HG03095 (cell line): Measurements from ENCODE around the gene CATSPERD.
A peak's percentile ranks its signal among the peaks of the same experiment; 100 is the strongest.

Experiments
- ATAC-seq: cut with Tn5 transposase; IDR thresholded peaks from one replicate; pipeline ENCODE4 v1.9.1; 2021; ENCODE audit warnings: moderate library complexity; ENCODE audit not compliant: unreplicated experiment

CATSPERD gene

DNA sequence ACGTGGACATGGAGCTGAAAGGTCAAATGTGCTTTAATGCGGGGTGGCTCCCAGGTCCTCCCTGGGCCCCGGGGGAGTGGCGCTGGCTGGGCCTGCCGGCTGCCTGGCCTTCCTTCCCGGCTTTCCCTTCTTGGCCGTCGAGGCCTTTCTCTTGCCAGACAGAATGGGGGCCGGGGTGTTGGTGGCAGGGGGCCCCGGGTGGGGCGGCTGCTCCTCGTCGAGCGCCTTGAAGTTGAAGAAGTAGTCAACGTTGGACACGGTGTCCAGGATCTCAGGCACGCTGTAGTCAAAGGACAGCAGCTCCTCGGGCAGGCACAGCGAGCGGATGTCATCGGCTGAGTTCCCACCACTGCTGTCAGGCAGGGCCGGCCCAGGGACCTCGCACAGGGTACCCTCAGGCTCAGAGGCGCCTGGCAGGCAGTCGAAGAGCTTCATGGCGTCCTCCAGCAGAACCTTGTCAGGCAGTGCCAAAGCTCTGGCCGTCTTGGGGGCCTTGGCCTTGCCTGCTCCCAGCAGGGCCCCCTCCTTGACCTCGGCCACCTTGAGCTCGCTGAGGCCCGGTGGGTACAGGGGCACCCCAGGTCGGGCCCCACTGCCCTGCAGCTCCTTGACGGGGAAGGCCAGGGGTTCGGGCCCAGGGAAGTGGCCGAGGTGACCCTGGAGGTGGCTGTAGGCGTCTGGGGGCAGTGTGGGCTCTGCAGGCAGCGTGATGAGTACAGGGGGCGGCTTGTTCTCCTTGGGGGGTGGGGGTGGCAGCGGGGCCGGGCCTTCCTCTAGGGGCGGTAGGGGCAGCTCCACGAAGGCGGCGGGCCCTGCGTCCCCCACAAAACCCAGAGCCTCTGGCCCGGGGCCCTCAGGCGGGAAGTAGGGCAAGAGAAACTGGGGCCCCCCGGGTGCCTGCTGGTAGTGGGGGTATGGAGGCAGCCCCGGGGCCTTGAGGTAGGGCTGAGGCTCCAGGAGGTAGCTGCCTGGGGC lies 62.8 kb downstream of the CATSPERD start:
- no peak for ATAC-seq

- no peak for ATAC-seq
Measured at GRCh38 chr19:5784581-5785147, 64.2 kb downstream of the CATSPERD start, which contains the start of gene PRR22. TSS of gene PRR22 (minus strand) at chr19:5784746. CDS start at chr19:5784660, 86 bp downstream.

DNA sequence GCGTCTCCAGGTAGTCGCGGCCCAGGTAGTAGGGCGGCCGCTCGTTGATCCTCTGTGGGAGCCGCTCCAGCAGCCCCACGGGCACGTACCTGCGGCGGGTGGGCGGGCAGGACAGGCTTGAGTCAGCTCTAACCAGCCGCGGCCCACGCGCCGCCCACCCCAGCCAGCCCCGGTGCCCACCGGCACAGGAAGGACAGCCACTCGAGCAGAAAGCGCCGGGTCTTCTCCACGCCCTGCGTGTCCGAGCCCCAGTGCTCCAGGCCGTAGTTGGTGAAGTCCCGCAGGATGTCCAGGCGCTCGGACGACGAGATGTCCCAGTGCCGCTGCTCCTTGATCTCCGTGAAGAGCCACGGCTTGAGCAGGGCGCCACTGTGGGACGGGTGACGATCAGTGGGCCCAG lies 65.0 kb downstream of the CATSPERD start:
- no peak for ATAC-seq

DNA sequence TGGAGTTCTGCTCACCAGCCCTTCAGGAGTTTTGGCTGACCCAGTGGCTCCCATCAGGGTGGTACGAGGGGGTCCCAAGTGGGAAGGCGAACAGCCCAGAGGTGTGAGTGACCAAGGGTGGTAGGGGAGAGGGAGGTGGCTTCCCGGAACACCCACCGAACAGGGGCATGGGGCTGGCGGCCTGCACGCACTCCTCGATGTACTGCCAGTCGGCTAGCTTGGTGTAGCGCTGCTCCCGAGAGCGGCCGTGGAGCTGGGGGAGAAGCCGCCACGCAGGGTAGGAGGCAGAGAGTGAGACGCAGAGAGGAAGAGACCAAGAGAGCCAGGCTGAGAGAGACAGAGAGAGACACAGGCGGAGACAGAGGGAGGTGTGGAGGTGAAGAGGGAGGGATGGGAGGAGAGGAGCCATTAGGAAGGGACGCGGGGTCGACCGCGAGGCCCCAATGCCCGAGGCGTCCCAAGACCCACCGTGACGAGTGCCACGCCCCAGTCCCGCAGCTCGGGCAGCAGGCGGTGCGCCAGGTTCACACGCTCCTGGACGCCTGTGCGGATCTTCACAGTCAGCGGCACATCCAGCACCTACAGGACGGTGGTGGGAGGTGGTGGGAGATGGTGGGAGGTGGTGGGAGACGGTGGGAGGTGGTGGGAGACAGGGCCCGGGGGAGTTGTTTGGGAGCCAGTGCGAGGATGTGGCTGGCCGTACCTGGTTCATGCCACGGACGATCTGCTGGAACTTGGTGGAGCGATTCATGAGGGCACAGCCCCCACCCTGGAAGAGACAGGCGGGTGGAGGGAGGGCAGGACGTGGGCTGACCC lies 66.4 kb downstream of the CATSPERD start:
- ATAC-seq, result no peak

DNA sequence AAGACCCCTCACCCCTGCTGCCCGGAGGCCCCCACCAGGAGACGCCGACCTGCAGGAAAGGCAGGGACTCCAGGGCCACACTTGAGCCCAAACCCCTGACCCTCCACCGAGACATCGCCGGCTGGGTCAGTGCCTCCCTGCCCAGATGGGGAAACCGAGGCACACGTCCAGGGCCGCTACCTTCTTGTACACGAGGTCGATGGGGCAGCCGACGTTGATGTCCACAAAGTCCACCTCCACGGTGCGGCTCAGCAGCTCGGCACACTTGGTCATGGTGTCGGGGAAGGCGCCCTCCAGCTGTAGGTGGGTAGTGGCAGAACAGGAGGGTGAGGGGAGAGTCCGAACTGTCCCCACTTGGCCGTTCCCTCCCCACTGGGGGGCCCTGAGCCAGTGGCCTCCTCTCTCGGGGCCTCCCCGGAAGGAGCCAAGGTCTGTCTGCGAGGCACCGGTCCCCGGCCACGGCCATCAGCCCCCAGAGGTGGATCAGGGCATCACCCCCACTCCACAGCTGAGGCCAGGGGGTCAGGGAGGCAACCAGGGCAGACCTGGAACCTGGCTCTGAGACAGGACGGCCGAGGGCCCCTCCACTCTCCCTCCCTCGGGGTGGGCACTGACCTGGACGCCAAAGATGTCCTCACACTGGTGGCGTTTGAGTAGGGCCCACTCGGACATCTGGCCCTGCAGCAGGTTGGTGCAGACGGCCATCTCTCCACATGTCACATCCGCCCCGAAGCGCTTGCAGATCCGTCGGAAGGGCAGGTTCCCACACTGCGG lies 67.2 kb downstream of the CATSPERD start:
- ATAC-seq, result no peak

- no peak for ATAC-seq
Measured at GRCh38 chr19:5788422-5788821, 68.0 kb downstream of the CATSPERD start.

- no peak for ATAC-seq
Measured at GRCh38 chr19:5789351-5789761, 68.9 kb downstream of the CATSPERD start.

DNA sequence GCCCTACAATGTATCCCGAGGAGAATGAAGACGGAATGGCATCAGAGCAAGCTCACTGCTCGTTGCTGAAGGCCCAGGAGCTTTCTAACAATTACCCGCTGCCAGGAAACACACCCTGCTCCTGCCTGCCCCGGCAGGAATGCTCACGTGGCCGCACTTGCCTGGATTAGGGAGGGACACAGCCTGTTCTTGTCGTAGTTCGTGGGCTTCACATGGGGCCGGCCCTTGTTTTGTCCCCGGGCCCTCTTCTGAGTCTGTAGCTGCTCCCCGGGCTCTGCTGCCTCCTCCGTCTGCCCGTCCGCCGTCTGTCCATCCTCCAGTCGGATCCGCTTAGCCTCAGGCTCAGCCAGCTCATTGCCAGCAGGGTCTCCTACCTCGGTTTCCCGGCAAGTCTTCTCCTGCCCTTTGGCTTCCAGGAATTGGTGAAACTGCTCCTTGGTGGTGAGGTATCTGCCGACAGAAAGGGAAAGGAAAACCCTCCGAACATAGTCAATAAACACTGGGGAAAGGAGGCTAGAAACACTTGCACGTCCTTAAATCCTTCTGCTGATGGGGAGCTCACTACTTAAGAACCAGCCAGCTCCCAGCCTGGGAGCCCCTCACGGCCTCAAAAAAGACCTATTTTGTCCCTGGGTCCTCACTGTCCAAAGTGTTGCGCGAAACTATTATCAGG lies 69.6 kb downstream of the CATSPERD start:
- ATAC-seq, result no peak

GRCh38 chr19:5790559-5791520 lies 70.4 kb downstream of the CATSPERD start, which contains the start of gene DUS3L:
TSS of gene DUS3L (minus strand) at chr19:5791163. CDS start at chr19:5791141, 22 bp downstream.
- ATAC-seq, result peak; percentile 80

GRCh38 chr19:5792224-5792623 lies 71.8 kb downstream of the CATSPERD start:
- ATAC-seq, result no peak

DNA sequence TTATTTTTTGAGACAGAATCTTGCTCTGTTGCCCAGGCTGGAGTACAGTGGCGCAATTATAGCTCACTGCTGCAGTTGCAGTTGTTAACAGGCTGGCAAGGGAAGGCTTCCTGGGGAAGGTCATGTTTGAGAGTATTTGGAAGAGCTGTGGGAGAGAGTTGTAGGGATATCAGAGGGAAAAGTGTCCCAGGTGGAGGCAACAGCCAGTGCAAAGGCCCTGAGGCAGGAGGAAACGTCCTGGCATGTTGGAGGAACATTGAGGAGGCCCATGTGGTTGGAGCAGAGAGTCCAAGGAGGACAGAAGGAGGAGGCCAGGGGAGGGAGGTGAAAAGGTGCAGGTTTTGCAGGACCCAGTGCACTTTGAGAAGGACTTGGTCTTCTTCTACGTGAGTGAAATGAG lies 72.8 kb downstream of the CATSPERD start:
- no peak for ATAC-seq

GRCh38 chr19:5795382-5795919 lies 75.0 kb downstream of the CATSPERD start:
- ATAC-seq, result no peak

DNA sequence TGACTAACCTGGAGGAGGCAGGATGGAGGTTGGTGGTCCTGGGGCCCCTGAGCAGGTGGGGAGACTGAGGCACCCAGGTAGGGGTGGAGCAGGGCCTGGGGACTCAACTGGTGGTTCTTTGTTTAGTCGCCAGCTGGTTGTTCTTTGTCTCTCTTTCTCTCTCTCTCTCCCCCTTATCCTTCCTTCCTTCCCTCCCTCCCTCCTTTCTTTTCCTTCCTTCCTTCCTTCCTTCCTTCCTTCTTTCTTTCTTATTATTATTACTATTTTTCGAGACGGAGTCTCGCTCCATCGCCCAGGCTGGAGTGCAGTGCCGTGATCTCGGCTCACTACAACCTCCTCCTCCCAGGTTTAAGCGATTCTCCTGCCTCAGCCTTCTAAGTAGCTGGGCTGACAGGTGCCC lies 77.8 kb downstream of the CATSPERD start:
- no peak for ATAC-seq

GRCh38 chr19:5799247-5800241 lies 79.1 kb downstream of the CATSPERD start:
- no peak for ATAC-seq

- no peak for ATAC-seq
Measured at GRCh38 chr19:5800361-5801270, 80.2 kb downstream of the CATSPERD start.
